Measurements from ENCODE around the gene ESRP2.
A peak's percentile ranks its signal among the peaks of the same experiment; 100 is the strongest.

ESRP2 gene

DNA sequence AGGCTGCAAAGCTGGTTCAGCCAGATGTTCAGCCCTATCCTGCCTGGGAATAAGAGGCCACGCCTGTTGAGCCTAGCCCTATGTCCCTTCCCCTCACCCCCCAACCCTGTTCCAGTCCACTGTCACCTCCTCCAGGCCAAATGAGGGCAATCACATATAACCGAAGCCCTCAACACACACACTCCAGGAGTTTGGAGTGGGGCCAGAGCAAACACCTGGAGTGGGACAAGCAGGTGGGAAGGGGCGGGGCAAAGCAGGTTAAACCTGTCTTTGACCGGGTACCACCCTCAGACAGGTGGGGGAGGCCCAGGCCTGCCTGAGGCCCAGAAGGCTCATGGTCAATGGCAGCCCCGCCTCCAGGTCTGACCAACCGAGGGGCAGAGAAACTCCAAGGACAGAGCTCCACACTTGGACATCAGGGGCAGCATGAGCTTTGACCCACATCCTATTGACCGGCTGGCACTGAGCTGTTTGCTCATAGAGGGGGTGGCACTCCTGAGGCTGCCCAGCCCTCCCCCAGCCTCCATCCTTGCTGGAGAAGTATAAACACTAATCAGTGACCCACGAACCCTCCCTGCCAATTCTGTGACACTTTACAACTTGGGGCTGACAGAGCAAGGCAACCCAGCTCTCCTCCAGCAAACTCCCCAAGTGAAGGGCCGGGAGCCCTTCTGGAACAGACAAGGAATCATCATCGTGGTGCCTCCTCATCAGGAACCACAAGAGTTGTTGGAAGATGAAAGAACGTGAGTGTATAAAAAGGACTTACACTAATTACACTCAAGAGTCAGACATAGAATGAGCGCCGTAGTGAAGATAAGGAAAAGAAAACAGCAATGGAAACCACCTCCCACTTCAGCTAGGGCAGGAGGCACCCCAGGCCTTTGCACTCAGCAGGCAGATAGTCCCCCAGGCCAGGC is 1.5 kb downstream of the ESRP2 start:
- Histone ChIP-seq H3K9ac (ENCODE audit: low read depth, low read length) (peak overlapping the region; percentile 81), H3K4me3 (ENCODE audit: low read depth, low read length) (peak overlapping the region; percentile 91), H3K4me1 (ENCODE audit: control insufficient read depth, insufficient read depth, low read length) (peaks cover 9% of the 10 kb centered on the region), H3K9me3 (ENCODE audit: control insufficient read depth, insufficient read depth, low read length) (no peaks in the 10 kb centered on the region), H3K27me3 (ENCODE audit: control insufficient read depth, insufficient read depth, low read length) (peaks cover 3% of the 10 kb centered on the region), H3K36me3 (ENCODE audit: control insufficient read depth, insufficient read depth, low read length) (peaks cover 33% of the 10 kb centered on the region)

- peaks cover 33% of the 10 kb centered on the region for H3K36me3 ChIP-seq (ENCODE audit: control insufficient read depth, insufficient read depth, low read length)
- H3K9ac ChIP-seq (ENCODE audit: low read depth, low read length) = no peak overlapping the region
- no peak overlapping the region for H3K4me3 ChIP-seq (ENCODE audit: low read depth, low read length)
- peaks cover 9% of the 10 kb centered on the region for H3K4me1 ChIP-seq (ENCODE audit: control insufficient read depth, insufficient read depth, low read length)
- peaks cover 1% of the 10 kb centered on the region for H3K27me3 ChIP-seq (ENCODE audit: control insufficient read depth, insufficient read depth, low read length)
- H3K9me3 ChIP-seq (ENCODE audit: control insufficient read depth, insufficient read depth, low read length) = no peaks in the 10 kb centered on the region
Measured at GRCh38 chr16:68233835-68234187, 2.1 kb downstream of the ESRP2 start.

GRCh38 chr16:68233085-68233834 is 2.7 kb downstream of the ESRP2 start:
- H3K27me3 ChIP-seq (ENCODE audit: control insufficient read depth, insufficient read depth, low read length) = no peaks in the 10 kb centered on the region
- peaks cover 33% of the 10 kb centered on the region for H3K36me3 ChIP-seq (ENCODE audit: control insufficient read depth, insufficient read depth, low read length)
- H3K9me3 ChIP-seq (ENCODE audit: control insufficient read depth, insufficient read depth, low read length) = no peaks in the 10 kb centered on the region
- peaks cover 9% of the 10 kb centered on the region for H3K4me1 ChIP-seq (ENCODE audit: control insufficient read depth, insufficient read depth, low read length)
- H3K9ac ChIP-seq (ENCODE audit: low read depth, low read length) = no peak overlapping the region
- no peak overlapping the region for H3K4me3 ChIP-seq (ENCODE audit: low read depth, low read length)

DNA sequence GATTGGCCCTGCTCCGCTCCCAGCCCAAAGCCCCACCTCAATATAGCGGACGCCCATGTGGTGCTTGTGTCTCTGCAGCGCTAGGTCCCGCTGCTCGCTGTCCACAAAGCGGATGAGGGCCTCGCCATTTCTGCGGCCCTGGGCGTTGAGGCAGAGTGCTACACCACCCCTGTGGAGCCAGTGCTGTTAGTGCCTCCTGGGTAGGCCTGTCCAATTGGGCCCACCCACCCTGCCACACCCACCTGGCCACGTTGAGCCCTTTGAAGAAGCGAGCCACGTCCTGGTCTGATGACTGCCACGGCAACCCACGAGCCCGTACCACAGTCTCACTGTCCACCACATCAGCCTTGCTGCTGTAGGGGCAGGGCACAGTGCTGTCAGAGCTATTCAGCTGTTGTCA is 3.6 kb downstream of the ESRP2 start:
- Histone ChIP-seq H3K4me3 (ENCODE audit: low read depth, low read length) (no peak overlapping the region), H3K27me3 (ENCODE audit: control insufficient read depth, insufficient read depth, low read length) (no peaks in the 10 kb centered on the region), H3K36me3 (ENCODE audit: control insufficient read depth, insufficient read depth, low read length) (peaks cover 33% of the 10 kb centered on the region), H3K4me1 (ENCODE audit: control insufficient read depth, insufficient read depth, low read length) (peaks cover 9% of the 10 kb centered on the region), H3K9ac (ENCODE audit: low read depth, low read length) (no peak overlapping the region), H3K9me3 (ENCODE audit: control insufficient read depth, insufficient read depth, low read length) (no peaks in the 10 kb centered on the region)

GRCh38 chr16:68231384-68232136 is 4.4 kb downstream of the ESRP2 start:
- Histone ChIP-seq H3K9ac (ENCODE audit: low read depth, low read length) (no peak overlapping the region), H3K4me3 (ENCODE audit: low read depth, low read length) (no peak overlapping the region), H3K4me1 (ENCODE audit: control insufficient read depth, insufficient read depth, low read length) (peaks cover 9% of the 10 kb centered on the region), H3K36me3 (ENCODE audit: control insufficient read depth, insufficient read depth, low read length) (peaks cover 33% of the 10 kb centered on the region), H3K27me3 (ENCODE audit: control insufficient read depth, insufficient read depth, low read length) (no peaks in the 10 kb centered on the region), H3K9me3 (ENCODE audit: control insufficient read depth, insufficient read depth, low read length) (no peaks in the 10 kb centered on the region)

- Histone ChIP-seq H3K4me1 (ENCODE audit: control insufficient read depth, insufficient read depth, low read length) (peaks cover 9% of the 10 kb centered on the region), H3K36me3 (ENCODE audit: control insufficient read depth, insufficient read depth, low read length) (peaks cover 33% of the 10 kb centered on the region), H3K9ac (ENCODE audit: low read depth, low read length) (no peak overlapping the region)
Measured at GRCh38 chr16:68230956-68231355, 5.0 kb downstream of the ESRP2 start.

DNA sequence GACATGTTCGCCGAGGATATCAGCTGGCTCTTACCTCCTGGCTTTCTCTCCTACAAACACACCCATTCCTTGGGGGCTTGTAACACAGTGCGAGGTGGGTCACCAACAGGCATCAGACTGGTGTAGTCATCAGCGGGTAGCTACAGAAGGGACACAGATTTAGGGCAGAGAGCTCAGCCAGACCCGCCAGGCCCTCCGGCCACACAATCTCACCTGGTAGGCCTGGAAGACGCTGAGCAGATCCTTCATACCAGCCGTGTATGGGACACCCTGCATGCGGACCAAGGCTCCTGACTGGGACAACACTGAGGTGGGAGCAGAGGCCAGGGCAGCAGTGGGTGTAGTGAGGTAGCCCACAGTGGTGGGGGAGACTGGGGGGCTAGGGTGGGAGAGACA is 5.8 kb downstream of the ESRP2 start:
- Histone ChIP-seq H3K4me3 (ENCODE audit: low read depth, low read length) (no peak overlapping the region), H3K9ac (ENCODE audit: low read depth, low read length) (no peak overlapping the region), H3K27me3 (ENCODE audit: control insufficient read depth, insufficient read depth, low read length) (no peaks in the 10 kb centered on the region), H3K4me1 (ENCODE audit: control insufficient read depth, insufficient read depth, low read length) (peaks cover 9% of the 10 kb centered on the region), H3K9me3 (ENCODE audit: control insufficient read depth, insufficient read depth, low read length) (no peaks in the 10 kb centered on the region), H3K36me3 (ENCODE audit: control insufficient read depth, insufficient read depth, low read length) (peaks cover 33% of the 10 kb centered on the region)

More at GRCh38 chr16:68230956-68231355, 5.0 kb downstream of the ESRP2 start:
- H3K9me3 ChIP-seq (ENCODE audit: control insufficient read depth, insufficient read depth, low read length) = no peaks in the 10 kb centered on the region
- no peaks in the 10 kb centered on the region for H3K27me3 ChIP-seq (ENCODE audit: control insufficient read depth, insufficient read depth, low read length)
- no peak overlapping the region for H3K4me3 ChIP-seq (ENCODE audit: low read depth, low read length)

DNA sequence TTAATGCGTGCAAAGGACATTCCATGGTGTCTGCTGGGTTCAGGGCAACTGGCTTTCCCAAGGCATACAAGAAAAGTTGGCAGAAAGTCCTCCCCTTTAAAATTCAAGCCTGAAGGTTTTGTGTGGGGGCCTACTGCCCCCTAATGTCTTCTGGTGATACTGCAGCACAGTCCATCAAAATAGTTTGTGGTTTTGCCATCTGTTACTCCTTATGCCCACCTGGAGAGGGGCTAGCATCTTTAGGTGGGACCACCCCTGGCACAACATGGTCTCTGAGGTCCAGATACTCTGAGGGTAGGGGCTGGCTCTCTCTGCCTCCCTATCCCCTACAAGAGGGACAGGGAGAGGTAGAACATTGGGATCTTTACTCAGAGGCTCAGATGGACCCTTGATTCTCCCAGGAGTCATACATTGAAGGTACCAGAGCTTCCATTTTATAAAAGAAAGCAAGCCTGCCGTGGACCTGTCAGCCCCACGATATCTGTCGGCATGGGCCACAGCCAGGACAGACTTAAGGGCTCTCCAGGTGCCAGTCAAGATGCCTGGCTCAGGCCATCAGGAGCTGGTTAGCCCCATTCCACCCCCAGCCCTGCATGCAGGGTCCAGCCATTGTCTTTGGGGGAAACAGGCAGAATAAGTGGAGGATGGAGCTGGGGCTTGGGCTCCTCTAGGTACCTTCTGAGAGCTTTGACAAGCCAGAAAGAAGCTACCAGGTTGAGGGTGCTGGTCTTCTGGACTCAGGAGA is 6.3 kb downstream of the ESRP2 start:
- no peak overlapping the region for H3K9ac ChIP-seq (ENCODE audit: low read depth, low read length)
- H3K9me3 ChIP-seq (ENCODE audit: control insufficient read depth, insufficient read depth, low read length) = no peaks in the 10 kb centered on the region
- no peak overlapping the region for H3K4me3 ChIP-seq (ENCODE audit: low read depth, low read length)
- no peaks in the 10 kb centered on the region for H3K27me3 ChIP-seq (ENCODE audit: control insufficient read depth, insufficient read depth, low read length)
- peaks cover 7% of the 10 kb centered on the region for H3K4me1 ChIP-seq (ENCODE audit: control insufficient read depth, insufficient read depth, low read length)
- peaks cover 33% of the 10 kb centered on the region for H3K36me3 ChIP-seq (ENCODE audit: control insufficient read depth, insufficient read depth, low read length)

- Histone ChIP-seq H3K9me3 (ENCODE audit: control insufficient read depth, insufficient read depth, low read length) (no peaks in the 10 kb centered on the region), H3K9ac (ENCODE audit: low read depth, low read length) (no peak overlapping the region), H3K27me3 (ENCODE audit: control insufficient read depth, insufficient read depth, low read length) (no peaks in the 10 kb centered on the region), H3K36me3 (ENCODE audit: control insufficient read depth, insufficient read depth, low read length) (peaks cover 33% of the 10 kb centered on the region), H3K4me1 (ENCODE audit: control insufficient read depth, insufficient read depth, low read length) (no peaks in the 10 kb centered on the region), H3K4me3 (ENCODE audit: low read depth, low read length) (no peak overlapping the region)
Measured at GRCh38 chr16:68228652-68229051, 7.3 kb downstream of the ESRP2 start.

DNA sequence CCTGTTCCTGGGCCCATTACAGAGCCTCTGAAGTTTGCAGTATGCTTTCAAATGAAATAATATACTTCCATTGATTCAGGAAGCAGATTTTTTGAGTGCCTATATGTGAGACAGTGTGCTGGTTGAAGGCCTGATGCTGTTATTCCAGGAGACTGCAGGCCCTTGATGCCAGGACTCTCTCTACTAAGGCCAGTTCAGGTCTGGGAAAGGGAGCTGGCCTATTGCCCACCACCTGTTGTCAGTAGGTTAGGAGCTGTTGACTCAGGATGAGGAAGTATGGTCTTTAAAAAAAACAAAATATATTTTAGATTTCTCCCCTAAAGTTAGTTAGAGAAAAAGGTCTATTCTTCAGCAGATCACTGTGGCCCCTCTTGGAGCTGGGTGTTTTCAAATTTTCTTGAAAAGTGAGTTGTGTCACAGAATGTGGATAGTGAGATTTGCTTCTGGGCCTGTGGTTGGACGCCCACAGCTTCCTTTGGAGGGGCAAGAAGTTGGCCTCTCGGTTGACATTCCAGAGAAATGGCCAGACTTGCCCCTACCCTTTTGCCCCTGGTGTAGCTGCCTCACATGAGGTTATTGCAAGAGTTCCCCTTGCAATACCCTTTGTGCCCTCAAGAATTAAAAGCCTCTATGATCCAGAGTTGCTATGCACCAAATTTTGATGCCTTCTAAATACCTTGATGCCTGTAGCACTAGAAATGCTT is 7.9 kb downstream of the ESRP2 start:
- Histone ChIP-seq H3K27me3 (ENCODE audit: control insufficient read depth, insufficient read depth, low read length) (no peaks in the 10 kb centered on the region), H3K9me3 (ENCODE audit: control insufficient read depth, insufficient read depth, low read length) (no peaks in the 10 kb centered on the region), H3K36me3 (ENCODE audit: control insufficient read depth, insufficient read depth, low read length) (peaks cover 29% of the 10 kb centered on the region), H3K9ac (ENCODE audit: low read depth, low read length) (no peak overlapping the region), H3K4me3 (ENCODE audit: low read depth, low read length) (no peak overlapping the region), H3K4me1 (ENCODE audit: control insufficient read depth, insufficient read depth, low read length) (no peaks in the 10 kb centered on the region)

Data from iPS-15b (cell line).